ENCODE data around the gene CAPZA2. TPM values are rescaled to one million over a fixed set of nuclear protein-coding genes. Genes with fewer than 3 reads are reported as not detected.

CAPZA2 gene
- polyA plus RNA-seq, 1 experiment = 47.4 TPM

GRCh38 chr7:116871061-116871700 is 8.8 kb downstream of the CAPZA2 start:
- ChIA-PET CTCF (no interaction called here), POLR2A (no interaction called here)
- Histone ChIP-seq H3K4me3 (ENCODE audit: low read depth, low read length) (no peak overlapping the region), H3K36me3 (ENCODE audit: control insufficient read depth, insufficient read depth, low read length) (no peaks in the 10 kb centered on the region), H3K27me3 (ENCODE audit: control insufficient read depth, insufficient read depth, low read length) (no peaks in the 10 kb centered on the region)
- DNase-seq (ENCODE audit: low read depth) = no peak
- no peak for TF ChIP-seq CTCF (IDR thresholded peaks at IDR 0.05; ENCODE audit: insufficient read depth, low read depth, low read length)

DNA sequence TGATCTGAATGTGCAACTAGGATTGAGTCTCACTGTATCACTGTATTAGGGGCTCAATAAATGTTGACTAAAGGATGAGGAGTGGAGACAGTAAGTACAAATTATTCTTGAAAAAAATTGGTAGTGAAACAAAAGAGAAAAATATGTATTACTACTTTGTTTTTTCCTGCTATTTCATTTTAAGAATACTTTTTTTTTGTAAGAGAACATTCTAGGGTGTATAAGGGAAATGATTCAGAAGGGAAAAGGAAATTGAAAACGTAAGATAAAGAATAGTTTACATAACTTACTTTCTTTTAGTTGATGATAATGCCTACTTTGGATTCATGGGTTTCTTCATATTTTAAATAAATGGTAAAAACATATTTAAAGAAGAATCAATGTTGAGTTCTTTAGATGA is 9.6 kb downstream of the CAPZA2 start:
- Histone ChIP-seq H3K36me3 (ENCODE audit: control insufficient read depth, insufficient read depth, low read length) (no peaks in the 10 kb centered on the region), H3K4me3 (ENCODE audit: low read depth, low read length) (no peak overlapping the region), H3K27me3 (ENCODE audit: control insufficient read depth, insufficient read depth, low read length) (no peaks in the 10 kb centered on the region)
- POLR2A ChIA-PET = no interaction called here
- CTCF ChIA-PET = no interaction called here
- no peak for DNase-seq (ENCODE audit: low read depth)
- TF ChIP-seq CTCF (IDR thresholded peaks at IDR 0.05; ENCODE audit: insufficient read depth, low read depth, low read length) = no peak

- no peak overlapping the region for H3K4me3 ChIP-seq (ENCODE audit: low read depth, low read length)
- H3K36me3 ChIP-seq (ENCODE audit: control insufficient read depth, insufficient read depth, low read length) = no peaks in the 10 kb centered on the region
- ChIA-PET CTCF (interaction anchor here (0.6 to 1.3 kb wide), 2 partner anchors 14 to 19 kb away, joined by 3 to 6 read pairs; no protein-coding TSS in a partner anchor), POLR2A (no interaction called here)
- no peak for DNase-seq (ENCODE audit: low read depth)
- no peak for TF ChIP-seq CTCF (IDR thresholded peaks at IDR 0.05; ENCODE audit: insufficient read depth, low read depth, low read length)
- H3K27me3 ChIP-seq (ENCODE audit: control insufficient read depth, insufficient read depth, low read length) = no peaks in the 10 kb centered on the region
Observed at GRCh38 chr7:116873619-116874018, 11.2 kb downstream of the CAPZA2 start.

DNA sequence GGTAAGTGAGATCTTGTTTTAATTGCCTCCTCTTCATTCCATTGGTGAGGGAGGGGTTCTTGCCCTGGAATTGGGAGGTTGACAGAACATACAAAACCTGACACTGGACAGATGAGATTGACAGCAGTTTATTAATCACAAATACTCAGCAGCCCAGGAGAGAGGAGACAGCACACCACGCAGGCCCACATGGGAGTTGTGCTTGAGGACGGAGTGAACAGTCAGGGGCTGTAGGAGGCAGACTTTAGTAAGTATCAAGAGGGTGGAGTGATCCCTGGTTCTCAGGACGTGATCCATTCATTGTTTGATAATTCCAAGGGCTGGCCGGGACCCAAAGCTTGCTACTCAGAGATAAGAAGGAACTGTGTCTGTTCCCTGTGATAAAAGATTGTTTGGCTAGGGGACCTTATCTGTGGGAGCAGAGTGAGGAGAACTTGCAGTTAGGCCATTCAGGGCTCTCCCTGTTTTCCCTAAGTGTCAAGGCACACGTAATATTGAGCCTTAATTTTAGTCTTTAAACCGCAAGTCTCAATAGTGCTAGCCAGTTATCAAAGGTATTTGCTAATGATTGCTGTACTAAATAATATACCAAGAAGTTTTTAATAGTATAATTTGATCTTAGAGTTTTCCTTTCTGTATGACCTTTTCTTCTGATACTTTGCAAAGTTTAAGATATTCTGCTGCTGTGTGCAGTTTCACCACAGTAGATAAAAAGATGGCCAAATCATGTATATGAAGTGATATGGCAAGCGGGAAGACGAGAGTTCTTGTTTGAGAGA is 14.5 kb downstream of the CAPZA2 start:
- no peak for DNase-seq (ENCODE audit: low read depth)
- ChIA-PET CTCF (no interaction called here), POLR2A (no interaction called here)

More for the DNA sequence above, 14.5 kb downstream of the CAPZA2 start:
- Histone ChIP-seq H3K36me3 (ENCODE audit: control insufficient read depth, insufficient read depth, low read length) (no peaks in the 10 kb centered on the region), H3K4me3 (ENCODE audit: low read depth, low read length) (no peak overlapping the region), H3K27me3 (ENCODE audit: control insufficient read depth, insufficient read depth, low read length) (no peaks in the 10 kb centered on the region)
- no peak for TF ChIP-seq CTCF (IDR thresholded peaks at IDR 0.05; ENCODE audit: insufficient read depth, low read depth, low read length)

All from BJ (cell line).